Stimulated activated CD4-positive, alpha-beta T cell treated with anti-CD3 and anti-CD28 coated beads, Interleukin-12 subunit alpha, Interleukin-12 subunit beta, amount 100 ng/mL, for 24 hours (primary cell): ENCODE results near the gene TLX3.

ENCODE experiments used
- DNase-seq, 2 experiments: peaks; one replicate each; pipeline ENCODE4 v3.0.0-alpha.2; 2020; ENCODE audit warnings: low read depth in 2 of 2

TLX3 gene

DNA sequence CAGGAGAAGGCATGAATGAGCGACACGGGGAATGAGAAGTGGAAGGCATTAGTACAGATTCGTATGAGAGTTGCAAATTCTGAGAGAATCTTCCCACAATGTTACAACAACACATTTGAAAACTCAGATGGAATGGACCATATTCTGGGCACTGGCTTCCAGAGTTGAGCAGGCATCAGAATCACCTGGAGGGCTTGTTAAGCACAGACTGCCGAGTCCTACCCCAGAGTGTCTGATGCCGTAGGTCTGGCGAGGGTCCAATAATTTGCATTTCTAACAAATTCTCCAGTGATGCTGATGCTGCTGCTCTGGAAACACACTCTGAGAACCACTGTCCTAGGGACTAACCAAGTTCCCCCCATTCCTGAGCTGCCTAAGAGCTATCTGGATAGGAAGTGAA lies 2.9 kb upstream of the TLX3 start:
- no peak for DNase-seq

- DNase-seq, result no peak
Measured at GRCh38 chr5:171306781-171307591, 2.1 kb upstream of the TLX3 start.

DNA sequence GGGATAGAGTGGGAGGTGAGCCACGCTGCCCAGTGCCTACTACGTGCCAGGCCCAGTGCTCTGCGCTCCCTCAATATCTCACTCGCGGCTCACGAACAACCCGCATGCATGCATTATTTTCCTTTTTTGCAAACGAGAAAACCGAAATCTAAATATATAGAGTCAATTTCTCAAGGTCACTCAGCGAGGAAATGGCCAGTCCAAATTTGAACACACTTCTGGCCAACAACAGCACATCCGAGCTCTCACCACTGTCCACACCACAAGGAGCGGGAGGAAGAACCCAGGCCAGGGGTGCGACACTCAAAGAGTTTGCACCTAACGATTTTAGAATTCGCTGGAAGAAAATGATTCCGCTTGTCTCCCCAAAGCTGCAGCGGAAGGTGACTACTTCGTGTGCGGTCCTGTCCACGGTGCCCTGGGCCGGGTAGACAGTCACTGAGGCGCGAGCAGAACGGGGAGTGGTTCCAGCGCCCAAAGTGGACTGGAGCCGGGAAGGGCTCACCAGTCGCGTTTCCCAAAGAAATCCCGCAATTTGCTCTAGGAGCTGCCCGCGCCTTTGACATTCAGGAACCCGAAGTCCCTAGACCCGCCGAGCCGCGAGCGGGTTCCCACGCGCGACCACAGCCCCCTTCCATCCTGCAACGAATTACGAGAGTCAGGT lies 1.1 kb upstream of the TLX3 start:
- DNase-seq, result no peak

- DNase-seq, result no peak
Measured at GRCh38 chr5:171309276-171310211, 496 bp downstream of the TLX3 start.

GRCh38 chr5:171310212-171310818 lies 1.3 kb downstream of the TLX3 start:
- no peak for DNase-seq

- no peak for DNase-seq
Measured at GRCh38 chr5:171310819-171311321, 1.8 kb downstream of the TLX3 start.

DNA sequence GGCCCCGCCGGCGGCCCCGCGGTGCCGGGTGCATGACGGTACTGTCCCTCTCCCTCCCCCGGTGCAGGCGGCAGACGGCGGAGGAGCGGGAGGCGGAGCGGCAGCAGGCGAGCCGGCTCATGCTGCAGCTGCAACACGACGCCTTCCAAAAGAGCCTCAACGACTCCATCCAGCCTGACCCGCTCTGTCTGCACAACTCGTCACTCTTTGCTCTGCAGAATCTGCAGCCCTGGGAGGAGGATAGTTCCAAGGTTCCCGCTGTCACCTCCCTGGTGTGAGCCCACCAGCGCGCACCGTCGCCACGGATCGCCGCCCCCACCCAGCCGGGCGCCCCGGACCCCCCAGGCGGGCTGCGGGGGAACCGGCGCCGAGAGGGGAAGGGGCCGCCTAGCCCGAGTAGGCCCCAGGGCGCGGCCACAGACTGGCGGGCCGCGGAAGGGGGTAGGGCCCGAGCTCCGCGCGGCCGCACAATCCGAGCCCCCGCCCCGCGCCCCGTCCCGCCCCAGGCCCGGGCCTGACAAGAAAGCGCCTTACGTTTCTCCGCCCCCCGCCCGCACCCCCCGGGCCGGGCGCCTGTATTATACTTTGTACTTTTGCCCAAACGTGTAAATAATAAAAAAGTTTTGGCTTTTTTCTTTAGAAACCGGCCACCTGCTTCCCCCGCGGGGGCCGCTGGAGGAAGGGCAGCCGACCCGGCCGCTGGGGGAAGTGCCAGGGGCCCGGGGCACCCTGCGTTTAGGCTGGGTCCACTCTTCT lies 2.5 kb downstream of the TLX3 start:
- no peak for DNase-seq

GRCh38 chr5:171312129-171312974 lies 3.3 kb downstream of the TLX3 start:
- DNase-seq, result no peak

DNA sequence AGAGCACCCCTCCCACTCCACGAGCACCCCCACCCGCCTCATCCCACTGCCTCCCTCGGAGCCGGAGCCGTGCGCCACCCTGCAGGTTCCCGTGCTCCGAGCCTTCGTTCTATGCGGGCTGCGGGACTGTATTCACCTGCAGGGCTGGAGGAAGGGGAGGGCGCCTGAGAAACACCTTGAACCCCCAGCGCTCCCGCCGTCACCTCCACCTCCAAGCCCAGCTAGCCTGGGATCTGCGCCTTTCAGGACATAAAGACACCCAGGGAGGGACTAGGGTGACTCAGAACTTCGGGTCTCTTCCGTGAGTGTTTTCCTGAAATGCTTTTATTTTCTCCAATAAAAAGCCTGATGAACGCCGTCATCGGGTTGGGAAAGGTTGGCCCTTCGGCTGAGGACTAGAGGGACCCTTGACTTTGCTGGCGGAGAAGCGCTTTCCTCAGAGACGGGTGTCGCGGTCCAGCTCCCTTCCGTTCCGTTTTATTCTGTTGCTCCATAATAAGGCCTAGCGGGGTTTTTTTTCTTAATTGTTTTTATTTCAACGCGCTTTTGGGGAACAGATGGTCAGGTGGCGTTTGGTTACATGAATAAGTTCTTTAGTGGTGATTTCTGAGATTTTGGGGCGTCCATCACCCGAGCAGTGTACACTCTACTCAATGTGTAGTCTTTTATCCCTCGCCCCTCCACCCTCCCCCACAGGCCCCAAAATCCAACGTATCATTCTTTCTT lies 4.6 kb downstream of the TLX3 start:
- DNase-seq, result no peak

GRCh38 chr5:171314728-171315385 lies 5.8 kb downstream of the TLX3 start:
- DNase-seq, result no peak

DNA sequence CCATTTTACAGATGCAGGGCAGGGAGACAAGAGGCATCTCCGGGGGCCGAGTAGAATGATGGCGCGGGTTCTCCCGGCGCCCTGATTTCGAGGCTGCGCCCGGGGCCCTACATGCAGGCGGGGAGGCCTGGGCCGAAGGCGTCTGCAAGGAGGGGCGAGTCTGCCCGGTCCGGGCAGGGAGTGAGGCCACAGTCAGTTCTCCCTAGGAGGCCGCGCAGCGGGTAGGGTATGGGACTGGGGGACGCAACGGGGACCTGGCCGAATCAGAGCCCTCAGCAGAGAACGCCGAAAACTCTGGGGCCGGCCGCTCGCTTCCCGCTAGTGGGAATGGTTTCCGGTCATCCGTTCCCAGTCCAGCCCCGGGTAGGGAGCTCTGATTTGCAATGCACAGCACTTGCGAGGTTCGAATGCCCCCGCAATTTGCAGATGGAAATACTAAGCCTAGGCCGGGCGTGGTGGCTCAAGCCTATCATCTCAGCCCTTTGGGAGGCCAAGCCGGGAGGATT lies 6.4 kb downstream of the TLX3 start:
- DNase-seq, result no peak

DNA sequence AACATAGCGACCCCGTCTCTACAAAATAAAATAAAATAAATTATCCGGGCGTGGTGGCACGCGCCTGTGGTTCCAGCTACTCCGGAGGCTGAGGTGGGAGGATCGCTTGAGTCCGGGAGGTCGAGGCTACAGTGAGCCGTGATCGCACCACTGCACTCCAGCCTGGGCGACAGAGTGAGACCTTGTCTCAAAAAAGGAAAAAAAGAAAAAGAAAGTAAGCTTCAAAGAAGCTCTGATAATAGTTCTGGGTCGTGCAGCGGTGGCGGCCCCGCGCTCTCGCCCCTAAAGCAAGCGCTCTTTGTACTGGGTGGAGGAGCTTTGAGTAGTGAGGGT lies 6.8 kb downstream of the TLX3 start:
- no peak for DNase-seq

DNA sequence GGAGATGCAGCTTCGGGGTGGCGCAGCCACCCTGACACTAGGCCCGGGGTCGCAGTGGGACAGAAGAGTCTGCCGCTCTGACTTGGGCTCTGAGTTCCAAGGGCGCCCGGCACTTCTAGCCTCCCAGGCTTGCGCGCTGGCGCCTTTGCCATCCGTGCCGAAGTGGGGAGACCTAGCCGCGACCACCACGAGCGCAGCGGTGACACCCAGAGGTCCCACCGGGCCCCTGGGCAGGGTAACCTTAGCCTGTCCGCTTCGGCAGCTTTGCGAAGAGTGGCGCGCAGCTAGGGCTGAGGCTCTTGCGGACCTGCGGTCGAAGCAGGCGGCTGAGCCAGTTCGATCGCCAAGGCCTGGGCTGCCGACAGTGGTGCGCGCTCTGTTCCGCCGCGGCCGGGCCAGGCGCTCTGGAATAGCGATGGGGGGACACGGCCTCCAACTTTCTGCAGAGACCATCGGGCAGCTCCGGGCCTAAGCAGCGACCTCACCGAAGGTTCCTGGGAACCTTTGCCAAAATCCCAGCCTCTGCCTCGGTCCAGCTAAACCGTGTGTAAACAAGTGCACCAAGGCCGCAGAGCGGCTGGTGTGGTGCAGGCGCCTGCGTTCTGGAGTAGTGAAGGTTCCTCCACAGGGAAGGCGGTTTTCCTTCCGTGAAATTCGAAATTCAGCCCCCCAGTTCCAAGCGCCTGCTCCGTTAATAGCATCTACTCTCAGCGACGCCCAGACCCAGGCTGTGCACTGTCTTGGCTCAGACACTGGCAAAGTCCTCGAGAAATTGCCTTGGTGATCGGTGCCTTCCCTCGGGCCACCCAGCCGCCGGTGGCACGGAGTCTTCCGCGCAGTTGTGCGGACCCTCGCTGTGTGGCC lies 7.4 kb downstream of the TLX3 start:
- DNase-seq, result no peak

- no peak for DNase-seq
Measured at GRCh38 chr5:171317230-171317629, 8.2 kb downstream of the TLX3 start.

- DNase-seq, result no peak
Measured at GRCh38 chr5:171318026-171318425, 9.0 kb downstream of the TLX3 start.

DNA sequence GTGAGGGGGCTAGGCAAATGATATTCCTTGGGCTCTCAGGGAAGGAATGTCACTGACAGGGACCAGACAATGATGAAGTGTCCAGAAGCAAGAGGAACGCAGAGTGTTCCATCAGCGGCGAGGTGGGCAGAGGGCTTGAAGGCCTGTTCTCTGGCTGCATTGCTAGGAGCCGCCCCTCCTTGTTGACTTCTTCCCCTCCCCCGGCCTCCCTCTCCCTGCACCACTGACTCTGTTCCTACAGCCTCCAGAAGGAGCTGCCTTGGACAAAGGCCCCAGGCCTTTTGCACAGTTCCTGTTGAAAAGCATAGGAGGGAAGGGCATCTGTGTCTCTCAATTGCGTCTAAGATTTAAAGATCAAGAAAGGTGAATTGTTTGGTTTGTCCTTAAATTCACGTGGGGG lies 12.4 kb downstream of the TLX3 start:
- DNase-seq, result no peak

- no peak for DNase-seq
Measured at GRCh38 chr5:171322527-171322926, 13.5 kb downstream of the TLX3 start.

GRCh38 chr5:171323007-171323406 lies 14.0 kb downstream of the TLX3 start:
- DNase-seq, result no peak
